Natural killer cell (primary cell): Measurements from ENCODE around the gene TTC23. TPM values are rescaled to one million over a fixed set of nuclear protein-coding genes. Genes with fewer than 3 reads are reported as not detected.

Experiments
- ATAC-seq, 3 donors: fragments of 150-1000 bp in 2 of 3; fragments of 200-7000 bp in 1 of 3; cut with Tn5 transposase; 1 replicate in 1 of 3; 2 replicates in 2 of 3; pipeline ENCODE4 v1.10.0; 2021; ENCODE audit warnings: mild to moderate bottlenecking in 2 of 3, moderate library complexity in 2 of 3
- DNase-seq, 2 donors: peaks; one replicate each; pipeline versions ENCODE4 v3.0.0 to v3.0.0-alpha.2; 2013 to 2021; ENCODE audit warnings: mixed read lengths in 1 of 2
- H3K27ac ChIP-seq: one replicate; pipeline ENCODE4 v1.5.1; 2013; ENCODE audit warnings: mild to moderate bottlenecking, low read length
- H3K27me3 ChIP-seq: one replicate; pipeline ENCODE4 v1.6.1; 2013; ENCODE audit warnings: low read length; ENCODE audit not compliant: control insufficient read depth, insufficient read depth
- H3K36me3 ChIP-seq: one replicate; pipeline ENCODE4 v1.6.1; 2013; ENCODE audit warnings: low read length; ENCODE audit not compliant: control insufficient read depth, insufficient read depth
- H3K4me1 ChIP-seq: one replicate; pipeline ENCODE4 v1.6.1; 2013; ENCODE audit warnings: low read length; ENCODE audit not compliant: control insufficient read depth, insufficient read depth
- H3K4me3 ChIP-seq: one replicate; pipeline ENCODE4 v1.5.1; 2013; ENCODE audit warnings: low read length
- H3K9me3 ChIP-seq: one replicate; pipeline ENCODE4 v1.6.1; 2013; ENCODE audit warnings: low read length; ENCODE audit not compliant: control insufficient read depth, insufficient read depth
- H3K27ac Mint-ChIP-seq, 2 donors: one replicate each; pipeline ENCODE4 v1.8.0; 2022; ENCODE audit warnings: mild to moderate bottlenecking in 2 of 2, mixed read lengths in 2 of 2, moderate library complexity in 1 of 2
- H3K27me3 Mint-ChIP-seq, 2 donors: one replicate each; pipeline ENCODE4 v1.8.0; 2022; ENCODE audit warnings: low read depth in 2 of 2, mixed read lengths in 2 of 2
- H3K36me3 Mint-ChIP-seq: one replicate; pipeline ENCODE4 v1.8.0; 2022; ENCODE audit warnings: mixed read lengths
- H3K4me1 Mint-ChIP-seq, 2 donors: one replicate each; pipeline ENCODE4 v1.8.0; 2022; ENCODE audit warnings: mixed read lengths in 2 of 2
- H3K4me3 Mint-ChIP-seq: one replicate; pipeline ENCODE4 v1.8.0; 2022; ENCODE audit warnings: mild to moderate bottlenecking, moderate library complexity, mixed read lengths
- H3K9me3 Mint-ChIP-seq, 2 donors: one replicate each; pipeline ENCODE4 v1.8.0; 2022; ENCODE audit warnings: mixed read lengths in 2 of 2
- CTCF ChIP-seq: fragments of 200-600 bp; IDR thresholded peaks from one replicate; pipeline ENCODE4 v1.8.0; 2022; ENCODE audit warnings: antibody characterized with exemption
- WGBS: methylation state at CpG from one replicate; pipeline ENCODE4 v1.1.7; 2013; ENCODE audit warnings: missing lambda C conversion rate; ENCODE audit not compliant: insufficient coverage; 5-methylcytosine and 5-hydroxymethylcytosine counted together
- intact Hi-C: fragments of 100-400 bp; cut with micrococcal nuclease; formaldehyde crosslinking; loops from one replicate; pipeline ENCODE4 v1.14.2; 2022
- total RNA-seq, 4 donors: library from RNA; stranded (reverse); fragments of 120-200 nt in 1 of 4; gene quantifications; one replicate each; pipeline versions ENCODE4 v1.2.3 to v1.2.4, GENCODE V29; 2013 to 2022

TTC23 gene
- total RNA-seq = 1 to 10 TPM in 2 of 3 donors, under 1 TPM in 1; 0.75 to 1.1 (median 1.0) TPM
- 1.6 TPM for total RNA-seq (2013)

- no peak within 1 kb of the TSS for H3K4me3 ChIP-seq
- Mint-ChIP-seq H3K4me1 (peaks cover 22 to 26% of the 10 kb centered on the region in 2 donors), H3K27me3 (peaks cover under 1 to 2% of the 10 kb centered on the region in 2 donors), H3K9me3 (no peaks in the 10 kb centered on the region), H3K36me3 (no peaks in the 10 kb centered on the region), H3K4me3 (peak within 1 kb of the TSS; percentile 95), H3K27ac (peak within 1 kb of the TSS; percentile 86 to 90)
- no peak for TF ChIP-seq CTCF
- DNase-seq = peak in 1 of 2 donors; percentile 22
- intact Hi-C loops = no loop called here
- H3K9me3 ChIP-seq = no peaks in the 10 kb centered on the region
- WGBS = 17% methylated on average over 11 of the region's 14 CpGs
- peaks cover 14% of the 10 kb centered on the region for H3K4me1 ChIP-seq
- H3K27ac ChIP-seq = no peak within 1 kb of the TSS
- H3K27me3 ChIP-seq = no peaks in the 10 kb centered on the region
- no peak for ATAC-seq
- no peaks in the 10 kb centered on the region for H3K36me3 ChIP-seq
Observed at GRCh38 chr15:99249270-99249841, at the start of gene TTC23. Gene TTC23 (minus strand): TSS chr15:99249581. CDS start chr15:99228712, 20,869 bp downstream.

GRCh38 chr15:99296386-99296785 lies 47.0 kb upstream of the TTC23 start:
- intact Hi-C loops = no loop called here
- no peak overlapping the region for H3K4me3 Mint-ChIP-seq
- no peaks in the 10 kb centered on the region for H3K9me3 ChIP-seq
- H3K4me1 ChIP-seq = no peaks in the 10 kb centered on the region
- 93% methylated on average over 2 of the region's 2 CpGs for WGBS
- no peaks in the 10 kb centered on the region for H3K36me3 ChIP-seq
- no peak for TF ChIP-seq CTCF
- DNase-seq = no peak
- no peak overlapping the region for H3K27ac ChIP-seq
- H3K9me3 Mint-ChIP-seq = no peaks in the 10 kb centered on the region
- no peaks in the 10 kb centered on the region for H3K27me3 Mint-ChIP-seq
- H3K27me3 ChIP-seq = no peaks in the 10 kb centered on the region
- no peak for ATAC-seq
- H3K27ac Mint-ChIP-seq = no peak overlapping the region
- H3K4me1 Mint-ChIP-seq = no peaks in the 10 kb centered on the region
- H3K36me3 Mint-ChIP-seq = peaks cover 16% of the 10 kb centered on the region
- H3K4me3 ChIP-seq = no peak overlapping the region

GRCh38 chr15:99295840-99296239 lies 46.5 kb upstream of the TTC23 start:
- no peaks in the 10 kb centered on the region for H3K9me3 Mint-ChIP-seq
- no peak for DNase-seq
- H3K36me3 ChIP-seq = no peaks in the 10 kb centered on the region
- H3K4me3 ChIP-seq = no peak overlapping the region
- H3K27me3 Mint-ChIP-seq = no peaks in the 10 kb centered on the region
- intact Hi-C loops = no loop called here
- H3K27me3 ChIP-seq = no peaks in the 10 kb centered on the region
- no peak overlapping the region for H3K27ac Mint-ChIP-seq
- no peak overlapping the region for H3K4me3 Mint-ChIP-seq
- no peaks in the 10 kb centered on the region for H3K4me1 ChIP-seq
- peaks cover 16% of the 10 kb centered on the region for H3K36me3 Mint-ChIP-seq
- TF ChIP-seq CTCF = no peak
- ATAC-seq = no peak
- no peaks in the 10 kb centered on the region for H3K9me3 ChIP-seq
- H3K4me1 Mint-ChIP-seq = no peaks in the 10 kb centered on the region
- H3K27ac ChIP-seq = no peak overlapping the region

- DNase-seq (no peak), ATAC-seq (no peak)
- Mint-ChIP-seq H3K9me3 (no peaks in the 10 kb centered on the region), H3K4me1 (no peaks in the 10 kb centered on the region), H3K27ac (no peak overlapping the region), H3K36me3 (peaks cover 16% of the 10 kb centered on the region), H3K27me3 (no peaks in the 10 kb centered on the region), H3K4me3 (no peak overlapping the region)
- Histone ChIP-seq H3K9me3 (no peaks in the 10 kb centered on the region), H3K27ac (no peak overlapping the region), H3K36me3 (no peaks in the 10 kb centered on the region), H3K27me3 (no peaks in the 10 kb centered on the region), H3K4me3 (no peak overlapping the region), H3K4me1 (no peaks in the 10 kb centered on the region)
- intact Hi-C loops = no loop called here
- TF ChIP-seq CTCF = no peak
Observed at GRCh38 chr15:99291643-99292042, 42.3 kb upstream of the TTC23 start.
